NCI-H146 treated with DMSO at 0.1 percent for 48 hours (cell line): ENCODE data around the gene ATG14.
"Not testable (repeated sequence)": the region's sequence is repeated elsewhere in the genome, so short reads cannot be mapped to it uniquely, and the experiment has no call there.

Experiments used
- DNase-seq: peaks from one replicate; lab custom pipeline; 2025; ENCODE audit not compliant: unreplicated experiment; lab: John Stamatoyannopoulos, UW

Gene ATG14

GRCh38 chr14:55433880-55434804 lies 22.5 kb upstream of the ATG14 start:
- DNase-seq = no peak

- DNase-seq = no peak
Measured at GRCh38 chr14:55432628-55433027, 21.0 kb upstream of the ATG14 start.

GRCh38 chr14:55430024-55430690 lies 18.5 kb upstream of the ATG14 start:
- DNase-seq = peak; percentile 27

- DNase-seq = no peak
Measured at GRCh38 chr14:55427439-55427838, 15.8 kb upstream of the ATG14 start.

GRCh38 chr14:55426891-55427290 lies 15.3 kb upstream of the ATG14 start:
- no peak for DNase-seq

- no peak for DNase-seq
Measured at GRCh38 chr14:55425091-55425490, 13.5 kb upstream of the ATG14 start.

GRCh38 chr14:55423969-55424368 lies 12.3 kb upstream of the ATG14 start:
- no peak for DNase-seq

GRCh38 chr14:55422338-55422737 lies 10.7 kb upstream of the ATG14 start:
- DNase-seq = not testable (repeated sequence)

GRCh38 chr14:55419663-55420062 lies 8.0 kb upstream of the ATG14 start:
- DNase-seq = no peak

- DNase-seq = no peak
Measured at GRCh38 chr14:55418411-55418810, 6.8 kb upstream of the ATG14 start.

GRCh38 chr14:55417955-55418354 lies 6.3 kb upstream of the ATG14 start:
- no peak for DNase-seq

- DNase-seq = no peak
Measured at GRCh38 chr14:55416866-55417265, 5.2 kb upstream of the ATG14 start.

- DNase-seq = no peak
Measured at GRCh38 chr14:55414551-55414950, 2.9 kb upstream of the ATG14 start.

GRCh38 chr14:55412676-55413075 lies 1.0 kb upstream of the ATG14 start:
- DNase-seq = no peak

GRCh38 chr14:55410876-55411275 lies 754 bp downstream of the ATG14 start:
- no peak for DNase-seq

GRCh38 chr14:55404173-55404854 lies 7.3 kb downstream of the ATG14 start:
- no peak for DNase-seq

- no peak for DNase-seq
Measured at GRCh38 chr14:55401751-55402150, 9.9 kb downstream of the ATG14 start.

GRCh38 chr14:55399852-55400251 lies 11.8 kb downstream of the ATG14 start:
- no peak for DNase-seq

GRCh38 chr14:55399183-55399582 lies 12.4 kb downstream of the ATG14 start:
- no peak for DNase-seq

- DNase-seq = no peak
Measured at GRCh38 chr14:55398679-55399078, 13.0 kb downstream of the ATG14 start.

GRCh38 chr14:55389330-55389729 lies 22.3 kb downstream of the ATG14 start:
- DNase-seq = no peak

GRCh38 chr14:55388160-55388559 lies 23.5 kb downstream of the ATG14 start:
- DNase-seq = no peak
